Duodenal mucosa (tissue), 2 donors: ENCODE measurements around the gene MAGI3.

ENCODE experiments used
- H3K27ac ChIP-seq: one replicate; pipeline ENCODE4 v1.7.0; 2013; ENCODE audit warnings: low read depth, low read length
- H3K27me3 ChIP-seq, 2 donors: one replicate each; pipeline ENCODE4 v1.7.0; 2013; ENCODE audit warnings: low read length in 2 of 2, control low read depth in 1 of 2; ENCODE audit not compliant: insufficient read depth in 2 of 2, control insufficient read depth in 1 of 2
- H3K36me3 ChIP-seq, 2 donors: one replicate each; pipeline ENCODE4 v1.7.0; 2013; ENCODE audit warnings: low read length in 2 of 2, control low read depth in 1 of 2; ENCODE audit not compliant: insufficient read depth in 2 of 2, control insufficient read depth in 1 of 2
- H3K4me1 ChIP-seq, 2 donors: one replicate each; pipeline ENCODE4 v1.7.0; 2013; ENCODE audit warnings: low read length in 2 of 2, control low read depth in 1 of 2; ENCODE audit not compliant: insufficient read depth in 2 of 2, control insufficient read depth in 1 of 2
- H3K4me3 ChIP-seq, 2 donors: one replicate each; pipeline ENCODE4 v1.7.0; 2013; ENCODE audit warnings: low read length in 2 of 2, low read depth in 1 of 2
- H3K9ac ChIP-seq, 2 donors: one replicate each; pipeline ENCODE4 v1.7.0; 2013; ENCODE audit warnings: low read length in 2 of 2, low read depth in 1 of 2
- H3K9me3 ChIP-seq, 2 donors: one replicate each; pipeline ENCODE4 v1.7.0; 2013; ENCODE audit warnings: low read length in 2 of 2, control low read depth in 1 of 2; ENCODE audit not compliant: control insufficient read depth in 1 of 2

The MAGI3 gene

GRCh38 chr1:113534130-113534817 is 144.0 kb downstream of the MAGI3 start:
- H3K9ac ChIP-seq, result no peak overlapping the region
- H3K4me1 ChIP-seq, result no peaks in the 10 kb centered on the region
- H3K27ac ChIP-seq, result no peak overlapping the region
- H3K27me3 ChIP-seq, result no peaks in the 10 kb centered on the region
- no peak overlapping the region for H3K4me3 ChIP-seq
- no peaks in the 10 kb centered on the region for H3K9me3 ChIP-seq
- no peaks in the 10 kb centered on the region for H3K36me3 ChIP-seq

GRCh38 chr1:113534875-113535274 is 144.6 kb downstream of the MAGI3 start:
- Histone ChIP-seq H3K4me3 (no peak overlapping the region), H3K4me1 (no peaks in the 10 kb centered on the region), H3K27me3 (no peaks in the 10 kb centered on the region), H3K9me3 (no peaks in the 10 kb centered on the region), H3K27ac (no peak overlapping the region), H3K36me3 (no peaks in the 10 kb centered on the region), H3K9ac (no peak overlapping the region)

- H3K9me3 ChIP-seq, result no peaks in the 10 kb centered on the region
- H3K9ac ChIP-seq, result no peak overlapping the region
- no peak overlapping the region for H3K4me3 ChIP-seq
- H3K27me3 ChIP-seq, result no peaks in the 10 kb centered on the region
- no peak overlapping the region for H3K27ac ChIP-seq
- H3K4me1 ChIP-seq, result peaks cover 0 to 6% of the 10 kb centered on the region in 2 donors
- no peaks in the 10 kb centered on the region for H3K36me3 ChIP-seq
Measured at GRCh38 chr1:113536182-113536780, 146.0 kb downstream of the MAGI3 start.

- Histone ChIP-seq H3K27ac (no peak overlapping the region), H3K9me3 (no peaks in the 10 kb centered on the region), H3K36me3 (no peaks in the 10 kb centered on the region), H3K4me1 (peaks cover 0 to 6% of the 10 kb centered on the region in 2 donors), H3K4me3 (no peak overlapping the region), H3K9ac (no peak overlapping the region), H3K27me3 (no peaks in the 10 kb centered on the region)
Measured at GRCh38 chr1:113538225-113538624, 147.9 kb downstream of the MAGI3 start.

- H3K27ac ChIP-seq, result no peak overlapping the region
- no peak overlapping the region for H3K4me3 ChIP-seq
- no peaks in the 10 kb centered on the region for H3K36me3 ChIP-seq
- H3K27me3 ChIP-seq, result no peaks in the 10 kb centered on the region
- H3K9ac ChIP-seq, result no peak overlapping the region
- peaks cover 0 to 6% of the 10 kb centered on the region in 2 donors for H3K4me1 ChIP-seq
- H3K9me3 ChIP-seq, result no peaks in the 10 kb centered on the region
Measured at GRCh38 chr1:113540335-113540734, 150.0 kb downstream of the MAGI3 start.

GRCh38 chr1:113541106-113541505 is 150.8 kb downstream of the MAGI3 start:
- Histone ChIP-seq H3K4me3 (no peak overlapping the region), H3K4me1 (peaks cover 0 to 6% of the 10 kb centered on the region in 2 donors), H3K27me3 (no peaks in the 10 kb centered on the region), H3K9me3 (no peaks in the 10 kb centered on the region), H3K36me3 (no peaks in the 10 kb centered on the region), H3K27ac (no peak overlapping the region), H3K9ac (no peak overlapping the region)

- no peak overlapping the region for H3K27ac ChIP-seq
- no peak overlapping the region for H3K9ac ChIP-seq
Measured at GRCh38 chr1:113542221-113542701, 151.9 kb downstream of the MAGI3 start.

GRCh38 chr1:113543110-113543509 is 152.8 kb downstream of the MAGI3 start:
- no peak overlapping the region for H3K4me3 ChIP-seq
- H3K27ac ChIP-seq, result no peak overlapping the region
- no peak overlapping the region for H3K9ac ChIP-seq
- H3K4me1 ChIP-seq, result peaks cover 0 to 6% of the 10 kb centered on the region in 2 donors
- no peaks in the 10 kb centered on the region for H3K27me3 ChIP-seq
- no peaks in the 10 kb centered on the region for H3K36me3 ChIP-seq
- H3K9me3 ChIP-seq, result no peaks in the 10 kb centered on the region

More at GRCh38 chr1:113542221-113542701, 151.9 kb downstream of the MAGI3 start:
- Histone ChIP-seq H3K9me3 (no peaks in the 10 kb centered on the region), H3K36me3 (no peaks in the 10 kb centered on the region), H3K4me3 (no peak overlapping the region), H3K27me3 (no peaks in the 10 kb centered on the region), H3K4me1 (peaks cover 0 to 6% of the 10 kb centered on the region in 2 donors)

- H3K4me1 ChIP-seq, result peaks cover 0 to 6% of the 10 kb centered on the region in 2 donors
Measured at GRCh38 chr1:113545210-113545609, 154.9 kb downstream of the MAGI3 start.

GRCh38 chr1:113545626-113546025 is 155.3 kb downstream of the MAGI3 start:
- H3K27ac ChIP-seq, result no peak overlapping the region
- no peak overlapping the region for H3K9ac ChIP-seq
- H3K27me3 ChIP-seq, result no peaks in the 10 kb centered on the region
- H3K9me3 ChIP-seq, result no peaks in the 10 kb centered on the region
- no peak overlapping the region for H3K4me3 ChIP-seq
- H3K36me3 ChIP-seq, result no peaks in the 10 kb centered on the region
- peaks cover 0 to 6% of the 10 kb centered on the region in 2 donors for H3K4me1 ChIP-seq

More at GRCh38 chr1:113545210-113545609, 154.9 kb downstream of the MAGI3 start:
- Histone ChIP-seq H3K36me3 (no peaks in the 10 kb centered on the region), H3K27ac (no peak overlapping the region), H3K4me3 (no peak overlapping the region), H3K27me3 (no peaks in the 10 kb centered on the region), H3K9ac (no peak overlapping the region), H3K9me3 (no peaks in the 10 kb centered on the region)
